Keratinocyte (primary cell): ENCODE measurements around the gene FTCD. TPM values are rescaled to one million over a fixed set of nuclear protein-coding genes. Genes with fewer than 3 reads are reported as not detected.
"Not testable (repeated sequence)": the region's sequence is repeated elsewhere in the genome, so short reads cannot be mapped to it uniquely, and the experiment has no call there.

Experiments
- DNase-seq: peaks from one replicate; pipeline ENCODE4 v3.0.0-alpha.2; 2011; ENCODE audit warnings: low read depth, missing footprints, low spot score
- FAIRE-seq: peaks from 2 replicates; lab custom pipeline; 2011; peaks lifted over from hg19 to GRCh38; lab: Jason Lieb, UNC
- H2AFZ ChIP-seq: 2 replicates; pipeline ENCODE4 v1.6.0; 2012; ENCODE audit warnings: low read length, control low read depth, inconsistent platforms; ENCODE audit not compliant: control insufficient read depth
- H3K27ac ChIP-seq: 2 replicates; pipeline ENCODE4 v1.5.1; 2011; ENCODE audit warnings: low read length; ENCODE audit not compliant: control insufficient read depth, insufficient read depth
- H3K27me3 ChIP-seq: 3 replicates; pipeline ENCODE4 v1.6.0; 2011; ENCODE audit warnings: low read length; ENCODE audit not compliant: control insufficient read depth, insufficient read depth; ENCODE audit errors: extremely low read depth
- H3K36me3 ChIP-seq, 2 experiments: 2 replicates in 1 of 2; 3 replicates in 1 of 2; pipeline ENCODE4 v1.5.1; 2011; ENCODE audit warnings: low read length in 2 of 2, mild to moderate bottlenecking in 1 of 2; ENCODE audit not compliant: control insufficient read depth in 2 of 2, insufficient read depth in 2 of 2; ENCODE audit errors: extremely low read depth in 1 of 2
- H3K4me1 ChIP-seq: 3 replicates; pipeline ENCODE4 v1.5.1; 2011; ENCODE audit warnings: low read length; ENCODE audit not compliant: control insufficient read depth, insufficient read depth; ENCODE audit errors: extremely low read depth
- H3K4me2 ChIP-seq: 3 replicates; pipeline ENCODE4 v1.6.0; 2011; ENCODE audit warnings: low read depth, low read length; ENCODE audit not compliant: control insufficient read depth, insufficient read depth; ENCODE audit errors: extremely low read depth
- H3K4me3 ChIP-seq, 3 experiments: fragments of 200-600 bp in 1 of 3; sonication (generic) in 1 of 3; 2 replicates in 2 of 3; 3 replicates in 1 of 3; pipeline ENCODE4 v1.5.1; 2011 to 2016; ENCODE audit warnings: low read length in 3 of 3, mild to moderate bottlenecking in 3 of 3, control low read depth in 2 of 3, inconsistent platforms in 1 of 3, low read depth in 1 of 3, mixed read lengths in 1 of 3, mixed run types in 1 of 3, moderate library complexity in 1 of 3; ENCODE audit not compliant: control insufficient read depth in 2 of 3, insufficient read depth in 2 of 3; ENCODE audit errors: extremely low read depth in 1 of 3
- H3K79me2 ChIP-seq: 2 replicates; pipeline ENCODE4 v1.6.0; 2012; ENCODE audit warnings: low read length; ENCODE audit not compliant: control insufficient read depth, insufficient read depth
- H3K9ac ChIP-seq: 3 replicates; pipeline ENCODE4 v1.6.0; 2011; ENCODE audit warnings: low read length; ENCODE audit not compliant: control insufficient read depth, insufficient read depth; ENCODE audit errors: extremely low read depth
- H3K9me1 ChIP-seq: 3 replicates; pipeline ENCODE4 v1.6.0; 2011; ENCODE audit warnings: low read length; ENCODE audit not compliant: control insufficient read depth, insufficient read depth; ENCODE audit errors: extremely low read depth
- H3K9me3 ChIP-seq: 2 replicates; pipeline ENCODE4 v1.5.1; 2012; ENCODE audit warnings: low read depth, low read length; ENCODE audit not compliant: control insufficient read depth
- H4K20me1 ChIP-seq: 3 replicates; pipeline ENCODE4 v1.6.0; 2011; ENCODE audit warnings: low read length; ENCODE audit not compliant: control insufficient read depth, insufficient read depth; ENCODE audit errors: extremely low read depth
- CTCF ChIP-seq, 3 experiments: IDR thresholded peaks in 1 of 3; conservative IDR thresholded peaks in 1 of 3; optimal IDR thresholded peaks in 1 of 3; 2 replicates in 2 of 3; 3 replicates in 1 of 3; pipeline versions ENCODE3 to v1.5.1; 2011; ENCODE audit warnings: low read length in 3 of 3, mild to moderate bottlenecking in 3 of 3, moderate library complexity in 2 of 3, control low read depth in 1 of 3, inconsistent platforms in 1 of 3; ENCODE audit not compliant: insufficient read depth in 2 of 3; ENCODE audit errors: extremely low read depth in 1 of 3
- EZH2 ChIP-seq: IDR thresholded peaks from one replicate; pipeline ENCODE4 v1.6.1; 2012; ENCODE audit warnings: inconsistent platforms, mild to moderate bottlenecking, low read length, moderate library complexity
- dilution Hi-C: fragments of 300-500 bp; cut with MboI; formaldehyde crosslinking; loops from one replicate; pipeline ENCODE4 v1.7.0; 2020; ENCODE audit warnings: low sequenced_read_pairs; ENCODE audit not compliant: extremely low pct_ligation_motif_present
- polyA plus RNA-seq, 5 experiments: library from polyadenylated mRNA; depleted of rRNA in 3 of 5; stranded (reverse) in 3 of 5; stranded (forward) in 1 of 5; unstranded in 1 of 5; fragments of >200 nt; gene quantifications; 1 replicate in 1 of 5; 2 replicates in 3 of 5; 3 replicates in 1 of 5; pipeline versions ENCODE4 v1.2.1 to v1.2.3, GENCODE V29; 2011 to 2012; ENCODE audit warnings: missing spikeins in 2 of 5, low read depth in 1 of 5, low replicate concordance in 1 of 5

Gene FTCD
- polyA plus RNA-seq, 1 donor (not counting 4 experiments of a cell fraction or from before 2014, with no cell fraction given) = not detected

- Histone ChIP-seq H3K36me3 (no peaks in the 10 kb centered on the region), H4K20me1 (no peaks in the 10 kb centered on the region), H3K79me2 (no peaks in the 10 kb centered on the region), H2AFZ (no peak overlapping the region), H3K9me3 (no peaks in the 10 kb centered on the region), H3K9ac (no peak overlapping the region), H3K27me3 (no peaks in the 10 kb centered on the region), H3K4me2 (no peak overlapping the region), H3K9me1 (no peaks in the 10 kb centered on the region), H3K4me1 (no peaks in the 10 kb centered on the region), H3K27ac (no peak overlapping the region), H3K4me3 (no peak overlapping the region)
- dilution Hi-C loops = no loop called here
- TF ChIP-seq CTCF (optimal IDR thresholded peaks at IDR 0.05 in 1 of 3, IDR thresholded peaks at IDR 0.05 in 1 of 3, conservative IDR thresholded peaks at IDR 0.05 in 1 of 3; ENCODE audit: extremely low read depth in 1 of 3, insufficient read depth in 2 of 3, low read length in 3 of 3) (no peak), EZH2 (no peak)
- FAIRE-seq = no peak
- no peak for DNase-seq
These were observed 23.6 kb upstream of the FTCD start for GRCh38 chr21:46178961-46179360.

GRCh38 chr21:46176443-46177129, 21.2 kb upstream of the FTCD start:
- H3K27me3 ChIP-seq, H4K20me1 ChIP-seq, dilution Hi-C loops, H2AFZ ChIP-seq, H3K9me1 ChIP-seq, H3K4me2 ChIP-seq, H3K9me3 ChIP-seq, DNase-seq, H3K27ac ChIP-seq, H3K79me2 ChIP-seq, H3K4me1 ChIP-seq, H3K9ac ChIP-seq, FAIRE-seq, H3K36me3 ChIP-seq, H3K4me3 ChIP-seq: not testable (repeated sequence)

- no peak overlapping the region for H3K9ac ChIP-seq
- no peak for DNase-seq
- H3K4me1 ChIP-seq = no peaks in the 10 kb centered on the region
- no peak overlapping the region for H3K27ac ChIP-seq
- no peaks in the 10 kb centered on the region for H3K27me3 ChIP-seq
- H4K20me1 ChIP-seq = no peaks in the 10 kb centered on the region
- H3K4me3 ChIP-seq = no peak overlapping the region
- no peak for FAIRE-seq
- H2AFZ ChIP-seq = no peak overlapping the region
- dilution Hi-C loops = no loop called here
- H3K36me3 ChIP-seq = no peaks in the 10 kb centered on the region
- H3K4me2 ChIP-seq = no peak overlapping the region
- TF ChIP-seq EZH2 (no peak), CTCF (optimal IDR thresholded peaks at IDR 0.05 in 1 of 3, IDR thresholded peaks at IDR 0.05 in 1 of 3, conservative IDR thresholded peaks at IDR 0.05 in 1 of 3; ENCODE audit: extremely low read depth in 1 of 3, insufficient read depth in 2 of 3, low read length in 3 of 3) (no peak)
- H3K9me3 ChIP-seq = no peaks in the 10 kb centered on the region
- H3K9me1 ChIP-seq = no peaks in the 10 kb centered on the region
- H3K79me2 ChIP-seq = no peaks in the 10 kb centered on the region
These were observed 18.2 kb upstream of the FTCD start for GRCh38 chr21:46173573-46173972.
